GM10248 (cell line): ENCODE measurements around the gene ARID2.

Experiments
- CTCF ChIA-PET: fragments of 300-600 bp; sonication (Branson Sonifier 250); formaldehyde crosslinking; extraction: SDS; loops from one replicate; lab custom pipeline; 2021; ENCODE audit warnings: antibody characterized with exemption; lab: Yijun Ruan, JAX
- POLR2A ChIA-PET: fragments of 350-650 bp; sonication (Branson Sonifier 250); formaldehyde crosslinking; extraction: SDS; loops from one replicate; lab custom pipeline; 2020; ENCODE audit warnings: antibody characterized with exemption; lab: Yijun Ruan, JAX
- DNase-seq: peaks from one replicate; pipeline ENCODE4 v3.0.0; 2012; ENCODE audit errors: extremely low spot score
- TF ChIP-seq, protein P1 (sequence below): IDR thresholded peaks from 2 replicates; pipeline ENCODE4 v1.5.1; 2012; ENCODE audit warnings: mild to moderate bottlenecking, low read depth; ENCODE audit errors: extremely low read depth, missing control alignments, control extremely low read depth

Gene ARID2

DNA sequence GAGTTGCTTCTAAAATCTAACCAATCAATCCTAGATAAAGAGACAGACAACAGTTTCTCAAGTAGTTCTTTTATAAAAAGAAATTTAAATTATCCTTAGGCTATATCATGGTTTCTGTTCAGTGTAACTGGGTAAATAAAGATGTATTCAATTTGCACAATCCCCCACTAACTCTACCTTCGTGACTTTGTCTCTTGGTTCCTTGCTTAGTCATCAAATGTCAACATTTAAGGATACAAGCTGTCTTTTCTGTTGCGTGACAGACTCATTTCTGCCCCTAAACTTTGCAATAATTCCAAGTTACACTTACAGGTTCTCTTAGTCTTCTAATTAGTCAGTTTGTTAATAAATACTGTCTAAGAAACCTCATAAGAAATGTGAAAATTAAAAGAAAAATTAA is 210.3 kb downstream of the ARID2 start:
- ChIA-PET POLR2A (no interaction called here), CTCF (interaction anchor here (1.0 to 1.6 kb wide), 4 partner anchors 8 to 36 kb away, joined by 3 to 5 read pairs (median 3); no protein-coding TSS in a partner anchor)
- TF ChIP-seq, protein P1, sequence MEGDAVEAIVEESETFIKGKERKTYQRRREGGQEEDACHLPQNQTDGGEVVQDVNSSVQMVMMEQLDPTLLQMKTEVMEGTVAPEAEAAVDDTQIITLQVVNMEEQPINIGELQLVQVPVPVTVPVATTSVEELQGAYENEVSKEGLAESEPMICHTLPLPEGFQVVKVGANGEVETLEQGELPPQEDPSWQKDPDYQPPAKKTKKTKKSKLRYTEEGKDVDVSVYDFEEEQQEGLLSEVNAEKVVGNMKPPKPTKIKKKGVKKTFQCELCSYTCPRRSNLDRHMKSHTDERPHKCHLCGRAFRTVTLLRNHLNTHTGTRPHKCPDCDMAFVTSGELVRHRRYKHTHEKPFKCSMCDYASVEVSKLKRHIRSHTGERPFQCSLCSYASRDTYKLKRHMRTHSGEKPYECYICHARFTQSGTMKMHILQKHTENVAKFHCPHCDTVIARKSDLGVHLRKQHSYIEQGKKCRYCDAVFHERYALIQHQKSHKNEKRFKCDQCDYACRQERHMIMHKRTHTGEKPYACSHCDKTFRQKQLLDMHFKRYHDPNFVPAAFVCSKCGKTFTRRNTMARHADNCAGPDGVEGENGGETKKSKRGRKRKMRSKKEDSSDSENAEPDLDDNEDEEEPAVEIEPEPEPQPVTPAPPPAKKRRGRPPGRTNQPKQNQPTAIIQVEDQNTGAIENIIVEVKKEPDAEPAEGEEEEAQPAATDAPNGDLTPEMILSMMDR, result no peak
- DNase-seq, result no peak

DNA sequence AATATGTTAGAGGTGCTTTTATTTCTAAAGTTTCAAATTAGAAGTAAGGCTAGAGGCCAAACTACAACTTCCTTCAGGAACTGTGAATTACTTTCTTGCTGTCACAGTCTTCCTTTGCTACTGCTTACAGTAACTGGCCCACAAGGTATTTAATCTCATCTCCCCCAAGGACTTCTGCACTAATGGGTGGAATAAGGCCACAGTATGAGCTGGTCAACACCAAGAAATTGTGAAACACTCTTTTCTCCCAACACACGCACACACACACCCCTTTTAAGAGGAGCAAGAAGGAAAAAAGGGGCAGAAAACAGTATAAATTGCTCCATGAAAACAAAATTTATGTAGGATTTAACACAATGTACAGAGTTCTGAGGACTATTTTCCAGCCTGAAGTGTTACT is 215.3 kb downstream of the ARID2 start:
- CTCF ChIA-PET, result no interaction called here
- TF ChIP-seq, protein P1, result no peak
- POLR2A ChIA-PET, result no interaction called here
- DNase-seq, result no peak

DNA sequence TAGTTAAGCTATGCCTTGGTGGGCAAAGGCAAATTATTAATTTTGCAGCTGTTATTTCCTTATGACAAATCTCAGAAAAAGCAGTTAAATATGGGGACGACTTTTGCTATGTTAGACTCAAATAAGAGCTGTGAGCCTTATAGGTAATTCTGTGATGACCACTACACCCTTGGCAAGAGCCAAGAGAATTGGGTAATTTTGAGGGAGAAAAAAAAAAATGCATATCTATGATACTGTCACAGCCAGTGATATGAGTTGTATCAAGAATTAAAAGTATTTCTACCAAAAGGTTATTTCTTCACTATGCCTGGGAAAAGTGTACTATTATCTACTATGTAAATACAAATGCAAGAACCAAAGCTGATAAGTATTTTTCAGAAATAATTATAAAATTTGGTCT is 216.9 kb downstream of the ARID2 start:
- TF ChIP-seq, protein P1, result no peak
- CTCF ChIA-PET, result interaction anchor here (1.0 to 1.5 kb wide), 2 partner anchors 15 to 22 kb away, joined by 3 to 4 read pairs; no protein-coding TSS in a partner anchor
- POLR2A ChIA-PET, result no interaction called here
- DNase-seq, result no peak

DNA sequence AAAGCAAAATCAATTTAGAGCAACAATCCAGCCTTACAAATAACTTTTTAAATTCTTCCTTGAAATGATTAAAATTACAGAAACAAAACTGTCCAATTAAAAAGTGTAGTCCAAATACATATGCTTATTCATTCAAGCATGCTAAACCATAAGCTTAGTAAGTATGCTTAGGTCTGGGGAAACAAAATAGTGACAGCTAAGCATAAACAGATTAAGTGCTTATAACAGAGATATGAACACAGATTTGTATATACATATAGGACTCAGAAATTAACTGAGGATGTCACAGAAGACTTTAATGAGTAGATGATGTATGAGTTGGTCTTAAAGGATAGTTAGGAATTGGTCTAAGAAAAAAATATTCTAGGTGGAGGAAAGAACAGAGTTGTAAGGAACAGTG is 219.0 kb downstream of the ARID2 start:
- ChIA-PET POLR2A (no interaction called here), CTCF (interaction anchor here (0.8 to 1.7 kb wide), 4 partner anchors 9 to 21 kb away, joined by 3 to 6 read pairs (median 4); no protein-coding TSS in a partner anchor)
- DNase-seq, result no peak
- TF ChIP-seq, protein P1, result no peak
